AG04449 (cell line): Measurements from ENCODE around the gene LANCL2.

Source experiments
- CTCF ChIA-PET: fragments of 350-600 bp; formaldehyde crosslinking; extraction: SDS; loops from one replicate; lab custom pipeline; 2021; ENCODE audit warnings: antibody characterized with exemption; lab: Yijun Ruan, JAX
- POLR2A ChIA-PET: fragments of 400-600, 350-600 bp; formaldehyde crosslinking; extraction: SDS; loops from one replicate; lab custom pipeline; 2020; ENCODE audit warnings: antibody characterized with exemption, inconsistent platforms; lab: Yijun Ruan, JAX
- DNase-seq: peaks from one replicate; pipeline ENCODE4 v3.0.0-alpha.2; 2010; ENCODE audit warnings: low read depth, low spot score
- H3K4me3 ChIP-seq: 2 replicates; pipeline ENCODE4 v1.5.1; 2011; ENCODE audit warnings: low read depth, mild to moderate bottlenecking, control low read depth, low read length
- CTCF ChIP-seq: IDR thresholded peaks from one replicate; pipeline ENCODE4 v1.5.1; 2011; ENCODE audit warnings: mild to moderate bottlenecking, moderate library complexity, low read length, control low read depth, inconsistent platforms; ENCODE audit not compliant: insufficient read depth; ENCODE audit errors: missing control alignments

Gene LANCL2

GRCh38 chr7:55365205-55365674 is at the start of gene LANCL2:
TSS of gene LANCL2 (plus strand) at chr7:55365337. CDS start at chr7:55366026, 689 bp downstream.
- peak within 1 kb of the TSS; percentile 98 for H3K4me3 ChIP-seq
- POLR2A ChIA-PET: interaction anchor here (0.8 to 1.4 kb wide), 4 partner anchors 35 to 79 kb away, joined by 3 to 5 read pairs (median 4); no protein-coding TSS in a partner anchor
- TF ChIP-seq CTCF: no peak
- no peak for DNase-seq
- CTCF ChIA-PET: interaction anchor here (0.9 to 1.4 kb wide), 3 partner anchors 9 to 50 kb away, joined by 3 to 4 read pairs (median 3); no protein-coding TSS in a partner anchor

- CTCF ChIA-PET: interaction anchor here (1.5 to 1.6 kb wide), 2 partner anchors 18 to 89 kb away, joined by 3 to 5 read pairs; no protein-coding TSS in a partner anchor
- H3K4me3 ChIP-seq: no peak overlapping the region
- POLR2A ChIA-PET: interaction anchor here (2.0 kb wide), 1 partner anchor 17 kb away, joined by 11 read pairs; no protein-coding TSS in a partner anchor
- no peak for TF ChIP-seq CTCF
- DNase-seq: peak; percentile 63
Measured at GRCh38 chr7:55325371-55325792, 39.8 kb upstream of the LANCL2 start.

GRCh38 chr7:55326081-55326835 is 38.9 kb upstream of the LANCL2 start:
- TF ChIP-seq CTCF: no peak
- ChIA-PET CTCF (interaction anchor here (1.4 to 1.6 kb wide), 3 partner anchors 17 to 88 kb away, joined by 3 to 5 read pairs (median 3); no protein-coding TSS in a partner anchor), POLR2A (interaction anchor here (2.0 kb wide), 1 partner anchor 18 kb away, joined by 11 read pairs; no protein-coding TSS in a partner anchor)
- no peak overlapping the region for H3K4me3 ChIP-seq
- no peak for DNase-seq

- ChIA-PET CTCF (interaction anchor here (1.2 to 1.6 kb wide), 4 partner anchors 18 to 87 kb away, joined by 3 to 5 read pairs (median 3); no protein-coding TSS in a partner anchor), POLR2A (interaction anchor here (2.0 kb wide), 1 partner anchor 19 kb away, joined by 11 read pairs; no protein-coding TSS in a partner anchor)
- no peak for DNase-seq
- no peak overlapping the region for H3K4me3 ChIP-seq
- no peak for TF ChIP-seq CTCF
Measured at GRCh38 chr7:55326945-55327626, 38.1 kb upstream of the LANCL2 start.

GRCh38 chr7:55335151-55335550 is 30.0 kb upstream of the LANCL2 start:
- ChIA-PET CTCF (interaction anchor here (1.1 to 1.2 kb wide), 2 partner anchors 9 to 55 kb away, joined by 3 to 4 read pairs; no protein-coding TSS in a partner anchor), POLR2A (no interaction called here)
- DNase-seq: no peak
- no peak overlapping the region for H3K4me3 ChIP-seq
- TF ChIP-seq CTCF: no peak
